ENCODE measurements around the gene GP1BA. TPM values are rescaled to one million over a fixed set of nuclear protein-coding genes. Genes with fewer than 3 reads are reported as not detected.
A peak's percentile ranks its signal among the peaks of the same experiment; 100 is the strongest.

The GP1BA gene
- under 1 TPM in 1 of 2 donors, not detected in 1; 0.12 TPM for total RNA-seq

DNA sequence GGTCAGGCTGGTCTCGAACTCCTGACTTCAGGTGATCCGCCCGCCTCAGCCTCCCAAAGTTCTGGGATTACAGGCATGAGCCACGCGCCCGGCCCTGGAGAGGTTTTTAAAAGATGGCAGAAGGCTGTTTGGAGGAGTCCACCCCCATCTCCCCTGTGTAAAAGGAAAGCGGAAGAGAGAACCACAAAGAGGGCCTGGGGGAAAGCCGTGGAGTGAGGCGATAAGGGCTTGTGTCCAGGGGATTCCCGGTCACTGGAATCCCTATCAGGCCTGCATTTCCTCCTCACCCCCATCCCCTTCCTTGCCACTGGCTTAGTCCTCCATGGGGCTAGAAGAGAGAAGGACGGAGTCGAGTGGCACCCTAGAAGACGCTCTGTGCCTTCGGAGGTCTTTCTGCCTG is at the start of gene GP1BA:
TSS of gene GP1BA (plus strand) at position 315 of the 400 bp plus-strand sequence. CDS start 328 bp downstream, outside the sequence.
- Mint-ChIP-seq H3K4me3 (no peak within 1 kb of the TSS), H3K9me3 (no peaks in the 10 kb centered on the region), H3K4me1 (ENCODE audit: low read depth in 2 of 2) (peaks cover 25 to 44% of the 10 kb centered on the region in 2 donors), H3K27me3 (peaks cover 0 to 2% of the 10 kb centered on the region in 2 donors), H3K27ac (peak within 1 kb of the TSS in 1 of 2 donors; percentile 1), H3K36me3 (no peaks in the 10 kb centered on the region)
- ATAC-seq: no peak
- DNase-seq (ENCODE audit: low spot score): no peak

DNA sequence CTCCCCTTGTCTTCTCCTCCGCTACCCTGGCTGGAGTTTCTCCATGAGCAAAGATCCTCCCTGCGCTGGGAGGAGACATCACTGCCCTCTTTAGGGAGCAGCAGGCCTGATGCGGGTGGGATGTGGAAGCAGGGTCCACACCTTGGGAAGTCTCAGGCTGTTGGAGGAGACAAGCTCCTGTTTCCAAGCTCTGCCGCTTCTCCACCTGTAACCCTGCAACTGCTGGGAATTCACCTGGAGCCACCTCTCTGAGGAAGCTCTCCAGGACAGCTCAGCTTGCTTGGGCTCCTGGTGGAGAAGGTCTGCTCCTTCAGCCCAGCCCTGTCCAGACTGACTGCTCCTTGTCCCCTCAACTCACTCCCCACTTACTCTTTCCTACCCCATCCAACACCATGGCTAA is 47.6 kb upstream of the GP1BA start:
- H3K4me3 Mint-ChIP-seq: no peak overlapping the region
- H3K27ac Mint-ChIP-seq: no peak overlapping the region
- H3K9me3 Mint-ChIP-seq: no peaks in the 10 kb centered on the region
- no peak for ATAC-seq
- no peak for DNase-seq (ENCODE audit: low spot score)
- H3K36me3 Mint-ChIP-seq: no peaks in the 10 kb centered on the region
- no peaks in the 10 kb centered on the region for H3K27me3 Mint-ChIP-seq
- H3K4me1 Mint-ChIP-seq (ENCODE audit: low read depth in 2 of 2): peaks cover 0 to 15% of the 10 kb centered on the region in 2 donors

- no peak for ATAC-seq
- Mint-ChIP-seq H3K4me1 (ENCODE audit: low read depth in 2 of 2) (peaks cover 0 to 13% of the 10 kb centered on the region in 2 donors), H3K27ac (no peak overlapping the region), H3K27me3 (no peaks in the 10 kb centered on the region), H3K9me3 (no peaks in the 10 kb centered on the region), H3K36me3 (no peaks in the 10 kb centered on the region), H3K4me3 (no peak overlapping the region)
- no peak for DNase-seq (ENCODE audit: low spot score)
Observed at GRCh38 chr17:4886830-4887229, 45.2 kb upstream of the GP1BA start.

GRCh38 chr17:4887581-4887980 is 44.5 kb upstream of the GP1BA start:
- Mint-ChIP-seq H3K4me1 (ENCODE audit: low read depth in 2 of 2) (peaks cover 0 to 8% of the 10 kb centered on the region in 2 donors), H3K27me3 (no peaks in the 10 kb centered on the region), H3K4me3 (no peak overlapping the region), H3K36me3 (no peaks in the 10 kb centered on the region), H3K9me3 (no peaks in the 10 kb centered on the region), H3K27ac (no peak overlapping the region)
- DNase-seq (ENCODE audit: low spot score) (no peak), ATAC-seq (no peak)

DNA sequence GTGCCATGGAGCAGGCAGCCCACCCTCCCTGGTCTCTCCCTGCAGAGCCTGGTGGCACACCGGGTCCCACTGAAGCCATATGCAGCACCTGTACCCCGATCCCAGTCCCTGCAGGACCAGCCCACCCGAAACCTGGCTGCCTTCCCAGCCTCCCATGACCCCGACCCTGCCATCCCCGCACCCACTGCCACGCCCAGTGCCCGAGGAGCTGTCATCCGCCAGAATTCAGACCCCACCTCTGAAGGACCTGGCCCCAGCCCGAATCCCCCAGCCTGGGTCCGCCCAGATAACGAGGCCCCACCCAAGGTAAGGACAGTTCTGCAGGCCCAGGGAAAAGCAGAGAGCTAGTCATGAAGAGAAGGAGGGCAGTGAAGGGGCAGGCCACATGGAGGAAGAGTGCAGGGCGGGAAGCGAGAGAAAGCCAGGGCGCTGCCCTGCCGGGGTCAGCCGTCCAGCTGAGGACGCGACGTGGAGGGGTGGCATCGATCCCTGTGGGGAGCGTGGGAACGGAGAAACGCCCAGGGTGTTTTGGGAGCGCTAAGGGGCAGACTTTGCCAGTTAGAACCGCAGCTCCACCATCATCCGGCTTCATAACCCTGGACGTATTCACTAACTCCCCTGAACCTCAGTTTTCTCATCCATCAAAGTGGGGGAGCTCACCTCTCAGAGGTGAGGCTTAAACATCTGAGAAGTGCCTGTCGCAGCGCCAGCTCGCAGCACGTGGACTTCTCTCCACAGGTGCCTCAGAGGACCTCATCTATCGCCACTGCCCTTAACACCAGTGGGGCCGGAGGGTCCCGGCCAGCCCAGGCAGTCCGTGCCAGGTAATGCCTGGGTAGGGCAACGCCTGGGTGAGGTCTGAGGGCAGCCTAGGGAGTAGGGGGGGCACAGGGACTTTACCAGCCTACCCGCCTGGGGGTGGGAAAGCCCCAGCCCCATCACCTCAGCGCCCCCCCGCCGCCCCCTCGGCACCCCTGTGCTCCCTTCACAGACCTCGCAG is 40.4 kb upstream of the GP1BA start:
- no peaks in the 10 kb centered on the region for H3K36me3 Mint-ChIP-seq
- DNase-seq (ENCODE audit: low spot score) (no peak), ATAC-seq (no peak)
- no peaks in the 10 kb centered on the region for H3K9me3 Mint-ChIP-seq
- no peaks in the 10 kb centered on the region for H3K27me3 Mint-ChIP-seq
- peaks cover 0 to 4% of the 10 kb centered on the region in 2 donors for H3K4me1 Mint-ChIP-seq (ENCODE audit: low read depth in 2 of 2)
- H3K4me3 Mint-ChIP-seq: no peak overlapping the region
- no peak overlapping the region for H3K27ac Mint-ChIP-seq

DNA sequence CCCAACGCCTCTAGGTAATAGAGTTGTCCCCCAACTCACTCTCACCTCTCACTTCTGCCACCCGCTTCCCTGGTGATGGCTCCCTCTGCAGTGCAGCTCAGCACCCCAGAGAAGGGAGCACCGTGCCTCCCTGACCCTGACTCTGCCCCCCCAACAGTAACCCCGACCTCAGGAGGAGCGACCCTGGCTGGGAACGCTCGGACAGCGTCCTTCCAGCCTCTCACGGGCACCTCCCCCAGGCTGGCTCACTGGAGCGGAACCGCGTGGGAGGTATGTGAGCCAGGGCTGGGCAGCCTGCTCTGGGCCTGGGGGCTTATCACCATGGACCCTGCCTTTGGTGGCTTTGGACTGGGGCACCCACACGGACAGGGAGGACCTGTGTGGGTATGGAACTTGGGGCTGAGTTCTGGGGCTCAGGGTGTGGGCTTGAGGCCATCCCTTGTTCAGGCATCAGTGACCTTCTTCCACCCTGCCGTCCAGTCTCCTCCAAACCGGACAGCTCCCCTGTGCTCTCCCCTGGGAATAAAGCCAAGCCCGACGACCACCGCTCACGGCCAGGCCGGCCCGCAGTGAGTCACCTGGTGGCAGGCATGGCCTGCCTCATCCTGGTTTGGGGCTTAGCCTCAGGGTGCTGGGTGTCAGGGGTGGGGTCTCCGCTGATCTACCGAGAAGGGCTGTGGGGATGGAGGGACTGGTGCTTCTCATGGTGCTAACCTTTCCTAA is 39.4 kb upstream of the GP1BA start:
- no peaks in the 10 kb centered on the region for H3K36me3 Mint-ChIP-seq
- DNase-seq (ENCODE audit: low spot score) (no peak), ATAC-seq (no peak)

DNA sequence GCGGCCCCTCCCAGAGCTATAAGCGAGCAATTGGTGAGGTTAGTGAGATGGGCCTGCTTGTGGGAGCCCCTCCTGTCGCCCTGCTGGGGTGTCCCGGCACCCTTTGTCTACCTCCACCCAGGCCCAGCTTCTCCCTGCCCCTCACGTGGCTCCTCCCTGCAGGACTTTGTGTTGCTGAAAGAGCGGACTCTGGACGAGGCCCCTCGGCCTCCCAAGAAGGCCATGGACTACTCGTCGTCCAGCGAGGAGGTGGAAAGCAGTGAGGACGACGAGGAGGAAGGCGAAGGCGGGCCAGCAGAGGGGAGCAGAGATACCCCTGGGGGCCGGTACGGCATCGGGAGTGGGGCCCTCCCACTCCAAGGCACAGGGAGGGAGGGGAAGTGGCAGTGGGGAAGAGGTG is 38.8 kb upstream of the GP1BA start:
- no peaks in the 10 kb centered on the region for H3K9me3 Mint-ChIP-seq
- DNase-seq (ENCODE audit: low spot score) (peak; percentile 8), ATAC-seq (no peak)
- peaks cover 0 to 4% of the 10 kb centered on the region in 2 donors for H3K4me1 Mint-ChIP-seq (ENCODE audit: low read depth in 2 of 2)
- H3K36me3 Mint-ChIP-seq: no peaks in the 10 kb centered on the region
- no peak overlapping the region for H3K27ac Mint-ChIP-seq
- H3K27me3 Mint-ChIP-seq: no peaks in the 10 kb centered on the region
- no peak overlapping the region for H3K4me3 Mint-ChIP-seq

More for the DNA sequence above, 39.4 kb upstream of the GP1BA start:
- H3K27me3 Mint-ChIP-seq: no peaks in the 10 kb centered on the region
- H3K4me3 Mint-ChIP-seq: no peak overlapping the region
- H3K27ac Mint-ChIP-seq: no peak overlapping the region
- H3K4me1 Mint-ChIP-seq (ENCODE audit: low read depth in 2 of 2): peaks cover 0 to 4% of the 10 kb centered on the region in 2 donors
- H3K9me3 Mint-ChIP-seq: no peaks in the 10 kb centered on the region

GRCh38 chr17:4893721-4894560 is 38.1 kb upstream of the GP1BA start:
- Mint-ChIP-seq H3K9me3 (no peaks in the 10 kb centered on the region), H3K36me3 (no peaks in the 10 kb centered on the region), H3K4me3 (no peak overlapping the region), H3K27me3 (no peaks in the 10 kb centered on the region), H3K27ac (no peak overlapping the region), H3K4me1 (ENCODE audit: low read depth in 2 of 2) (peaks cover 0 to 8% of the 10 kb centered on the region in 2 donors)
- no peak for ATAC-seq
- peak; percentile 51 for DNase-seq (ENCODE audit: low spot score)

GRCh38 chr17:4895121-4895520 is 37.0 kb upstream of the GP1BA start:
- Mint-ChIP-seq H3K4me3 (no peak overlapping the region), H3K9me3 (no peaks in the 10 kb centered on the region), H3K27me3 (no peaks in the 10 kb centered on the region), H3K27ac (no peak overlapping the region), H3K36me3 (no peaks in the 10 kb centered on the region), H3K4me1 (ENCODE audit: low read depth in 2 of 2) (peaks cover 7 to 12% of the 10 kb centered on the region in 2 donors)
- ATAC-seq (no peak), DNase-seq (ENCODE audit: low spot score) (no peak)

DNA sequence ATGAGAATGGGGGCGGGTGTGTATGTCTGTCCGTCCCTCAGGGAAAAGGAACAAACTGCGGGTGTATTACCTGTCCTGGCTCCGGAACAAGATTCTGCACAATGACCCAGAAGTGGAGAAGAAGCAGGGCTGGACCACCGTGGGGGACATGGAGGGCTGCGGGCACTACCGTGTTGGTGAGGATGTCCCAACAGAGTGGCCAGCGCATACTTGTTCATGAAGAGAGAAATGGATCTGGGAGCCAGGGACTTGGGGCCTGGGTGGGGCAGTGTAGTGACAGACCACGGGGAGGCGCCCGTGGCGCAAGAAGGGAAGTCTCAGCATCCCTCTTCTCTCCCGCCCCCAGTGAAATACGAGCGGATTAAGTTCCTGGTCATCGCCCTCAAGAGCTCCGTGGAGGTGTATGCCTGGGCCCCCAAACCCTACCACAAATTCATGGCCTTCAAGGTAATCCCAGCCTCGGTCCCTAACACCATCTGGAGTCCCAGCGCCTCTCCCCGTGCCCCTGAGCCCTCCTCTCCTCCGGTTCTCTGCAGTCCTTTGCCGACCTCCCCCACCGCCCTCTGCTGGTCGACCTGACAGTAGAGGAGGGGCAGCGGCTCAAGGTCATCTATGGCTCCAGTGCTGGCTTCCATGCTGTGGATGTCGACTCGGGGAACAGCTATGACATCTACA is 36.3 kb upstream of the GP1BA start:
- Mint-ChIP-seq H3K4me3 (no peak overlapping the region), H3K36me3 (no peaks in the 10 kb centered on the region), H3K27ac (no peak overlapping the region), H3K9me3 (no peaks in the 10 kb centered on the region), H3K4me1 (ENCODE audit: low read depth in 2 of 2) (peaks cover 10 to 14% of the 10 kb centered on the region in 2 donors), H3K27me3 (no peaks in the 10 kb centered on the region)
- peak; percentile 23 for DNase-seq (ENCODE audit: low spot score)
- no peak for ATAC-seq

DNA sequence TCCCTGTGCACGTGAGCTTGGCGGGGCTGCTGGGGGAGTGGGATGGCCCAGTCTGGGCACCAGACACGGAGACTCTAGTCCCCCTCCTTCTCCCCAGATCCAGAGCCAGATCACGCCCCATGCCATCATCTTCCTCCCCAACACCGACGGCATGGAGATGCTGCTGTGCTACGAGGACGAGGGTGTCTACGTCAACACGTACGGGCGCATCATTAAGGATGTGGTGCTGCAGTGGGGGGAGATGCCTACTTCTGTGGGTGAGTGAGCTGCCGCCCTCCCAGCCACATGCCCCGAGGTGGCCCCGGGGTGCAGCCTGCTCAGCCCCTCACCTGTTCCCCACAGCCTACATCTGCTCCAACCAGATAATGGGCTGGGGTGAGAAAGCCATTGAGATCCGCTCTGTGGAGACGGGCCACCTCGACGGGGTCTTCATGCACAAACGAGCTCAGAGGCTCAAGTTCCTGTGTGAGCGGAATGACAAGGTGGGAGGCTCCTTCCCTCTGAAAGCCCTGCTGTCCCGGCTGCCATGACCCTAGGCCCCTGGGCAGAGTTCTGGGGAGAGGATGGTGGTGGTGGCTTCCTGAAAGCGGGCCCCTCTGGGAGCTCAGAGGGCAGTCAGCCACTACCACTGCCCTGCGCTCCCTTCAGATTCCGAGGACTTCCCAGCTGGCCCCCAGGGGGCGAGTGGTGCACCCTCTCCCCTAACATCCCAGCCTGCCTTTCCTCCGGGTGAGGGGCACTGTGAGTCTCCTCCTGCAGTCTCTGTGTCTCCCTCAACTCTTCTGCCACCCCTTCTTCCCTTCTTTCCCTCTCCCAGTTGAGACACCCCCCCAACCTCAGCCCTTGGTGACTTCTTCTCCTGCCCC is 35.5 kb upstream of the GP1BA start:
- Mint-ChIP-seq H3K4me3 (no peak overlapping the region), H3K27me3 (no peaks in the 10 kb centered on the region), H3K4me1 (ENCODE audit: low read depth in 2 of 2) (peaks cover 11 to 19% of the 10 kb centered on the region in 2 donors), H3K36me3 (no peaks in the 10 kb centered on the region), H3K9me3 (no peaks in the 10 kb centered on the region), H3K27ac (no peak overlapping the region)
- DNase-seq (ENCODE audit: low spot score) (peak; percentile 57), ATAC-seq (no peak)

- Mint-ChIP-seq H3K27me3 (no peaks in the 10 kb centered on the region), H3K36me3 (no peaks in the 10 kb centered on the region), H3K4me3 (no peak overlapping the region), H3K9me3 (no peaks in the 10 kb centered on the region), H3K27ac (no peak overlapping the region), H3K4me1 (ENCODE audit: low read depth in 2 of 2) (peaks cover 12 to 23% of the 10 kb centered on the region in 2 donors)
- peak; percentile 2 for DNase-seq (ENCODE audit: low spot score)
- ATAC-seq: no peak
Observed at GRCh38 chr17:4897198-4897687, 34.8 kb upstream of the GP1BA start.
